PFSK-1 (cell line): ENCODE results near the gene MYH15.

ENCODE experiments used
- FOXP2 ChIP-seq: optimal IDR thresholded peaks from 2 replicates; pipeline ENCODE3; 2011; ENCODE audit warnings: borderline replicate concordance, control low read depth, inconsistent platforms; ENCODE audit not compliant: insufficient read depth; ENCODE audit errors: extremely low read length, extremely low read depth
- POLR2AphosphoS5 ChIP-seq: IDR thresholded peaks from 2 replicates; pipeline ENCODE4 v1.6.1; 2012; ENCODE audit warnings: low read depth, mild to moderate bottlenecking, control low read depth, low read length, moderate library complexity
- SIN3A ChIP-seq: IDR thresholded peaks from 2 replicates; pipeline ENCODE4 v1.6.1; 2012; ENCODE audit warnings: mild to moderate bottlenecking, low read length, moderate library complexity, borderline replicate concordance; ENCODE audit not compliant: insufficient read depth
- TAF1 ChIP-seq: IDR thresholded peaks from 2 replicates; pipeline ENCODE4 v1.6.1; 2012; ENCODE audit warnings: low read length, control low read depth, borderline replicate concordance; ENCODE audit not compliant: insufficient read depth
- TF ChIP-seq, protein P1 (sequence below), 2 experiments: IDR thresholded peaks; 2 replicates each; pipeline versions ENCODE4 v1.6.1 to v1.8.0; 2011 to 2012; ENCODE audit warnings: low read depth in 2 of 2, low read length in 2 of 2, control low read depth in 1 of 2, inconsistent platforms in 1 of 2, mild to moderate bottlenecking in 1 of 2, moderate library complexity in 1 of 2; ENCODE audit not compliant: insufficient read depth in 1 of 2

MYH15 gene

GRCh38 chr3:108513961-108514360 is 3.6 kb upstream of the MYH15 start:
- TF ChIP-seq, protein P1, sequence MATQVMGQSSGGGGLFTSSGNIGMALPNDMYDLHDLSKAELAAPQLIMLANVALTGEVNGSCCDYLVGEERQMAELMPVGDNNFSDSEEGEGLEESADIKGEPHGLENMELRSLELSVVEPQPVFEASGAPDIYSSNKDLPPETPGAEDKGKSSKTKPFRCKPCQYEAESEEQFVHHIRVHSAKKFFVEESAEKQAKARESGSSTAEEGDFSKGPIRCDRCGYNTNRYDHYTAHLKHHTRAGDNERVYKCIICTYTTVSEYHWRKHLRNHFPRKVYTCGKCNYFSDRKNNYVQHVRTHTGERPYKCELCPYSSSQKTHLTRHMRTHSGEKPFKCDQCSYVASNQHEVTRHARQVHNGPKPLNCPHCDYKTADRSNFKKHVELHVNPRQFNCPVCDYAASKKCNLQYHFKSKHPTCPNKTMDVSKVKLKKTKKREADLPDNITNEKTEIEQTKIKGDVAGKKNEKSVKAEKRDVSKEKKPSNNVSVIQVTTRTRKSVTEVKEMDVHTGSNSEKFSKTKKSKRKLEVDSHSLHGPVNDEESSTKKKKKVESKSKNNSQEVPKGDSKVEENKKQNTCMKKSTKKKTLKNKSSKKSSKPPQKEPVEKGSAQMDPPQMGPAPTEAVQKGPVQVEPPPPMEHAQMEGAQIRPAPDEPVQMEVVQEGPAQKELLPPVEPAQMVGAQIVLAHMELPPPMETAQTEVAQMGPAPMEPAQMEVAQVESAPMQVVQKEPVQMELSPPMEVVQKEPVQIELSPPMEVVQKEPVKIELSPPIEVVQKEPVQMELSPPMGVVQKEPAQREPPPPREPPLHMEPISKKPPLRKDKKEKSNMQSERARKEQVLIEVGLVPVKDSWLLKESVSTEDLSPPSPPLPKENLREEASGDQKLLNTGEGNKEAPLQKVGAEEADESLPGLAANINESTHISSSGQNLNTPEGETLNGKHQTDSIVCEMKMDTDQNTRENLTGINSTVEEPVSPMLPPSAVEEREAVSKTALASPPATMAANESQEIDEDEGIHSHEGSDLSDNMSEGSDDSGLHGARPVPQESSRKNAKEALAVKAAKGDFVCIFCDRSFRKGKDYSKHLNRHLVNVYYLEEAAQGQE (IDR thresholded peaks at IDR 0.05; ENCODE audit: insufficient read depth in 1 of 2, low read depth in 2 of 2, low read length in 2 of 2) = no peak
- TF ChIP-seq POLR2AphosphoS5 = no peak
- TF ChIP-seq FOXP2 = no peak
- TF ChIP-seq SIN3A = no peak
- no peak for TF ChIP-seq TAF1

GRCh38 chr3:108512671-108513070 is 2.3 kb upstream of the MYH15 start:
- TF ChIP-seq FOXP2 (no peak), POLR2AphosphoS5 (no peak), SIN3A (no peak)

- TF ChIP-seq, protein P1 (IDR thresholded peaks at IDR 0.05; ENCODE audit: insufficient read depth in 1 of 2, low read depth in 2 of 2, low read length in 2 of 2) = no peak
- TF ChIP-seq SIN3A (no peak), FOXP2 (no peak), TAF1 (no peak), POLR2AphosphoS5 (no peak)
These were observed 1.1 kb upstream of the MYH15 start for GRCh38 chr3:108511490-108511889.

DNA sequence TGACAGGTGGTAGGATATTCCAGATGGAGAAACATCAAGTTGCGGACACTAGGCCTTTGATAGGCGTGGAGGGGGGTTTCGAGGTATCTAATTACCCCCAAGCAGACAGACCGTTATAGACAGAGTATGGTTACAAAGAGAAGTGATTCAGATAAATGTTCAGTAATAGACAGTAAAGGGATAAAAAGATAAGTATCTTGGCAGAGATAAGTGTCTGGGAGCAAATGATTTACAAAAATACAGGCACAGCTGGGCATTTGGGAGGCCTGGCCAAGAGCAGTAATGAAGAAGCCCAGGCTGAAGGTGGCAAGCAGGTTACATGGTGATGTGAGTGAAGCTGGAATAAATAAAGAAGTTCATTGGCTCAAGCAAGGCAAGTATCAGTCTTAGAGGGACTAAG is 659 bp upstream of the MYH15 start:
- TF ChIP-seq POLR2AphosphoS5 (no peak), TAF1 (no peak), FOXP2 (no peak), SIN3A (no peak)
- TF ChIP-seq, protein P1 (IDR thresholded peaks at IDR 0.05; ENCODE audit: insufficient read depth in 1 of 2, low read depth in 2 of 2, low read length in 2 of 2) = no peak

- TF ChIP-seq, protein P1 (IDR thresholded peaks at IDR 0.05; ENCODE audit: insufficient read depth in 1 of 2, low read depth in 2 of 2, low read length in 2 of 2) = no peak
- TF ChIP-seq SIN3A (no peak), TAF1 (no peak), FOXP2 (no peak), POLR2AphosphoS5 (no peak)
These were observed 525 bp downstream of the MYH15 start for GRCh38 chr3:108509871-108510270.
